HG03025 (cell line): ENCODE results near the gene ITIH1.

Experiments
- ATAC-seq: cut with Tn5 transposase; IDR thresholded peaks from one replicate; pipeline ENCODE4 v1.9.1; 2021; ENCODE audit warnings: mild to moderate bottlenecking, moderate library complexity; ENCODE audit not compliant: unreplicated experiment, low FRiP score

ITIH1 gene

GRCh38 chr3:52809149-52809548, 31.8 kb downstream of the ITIH1 start:
- no peak for ATAC-seq

- no peak for ATAC-seq
These were observed 32.4 kb downstream of the ITIH1 start for GRCh38 chr3:52809662-52810377.

- no peak for ATAC-seq
These were observed 33.5 kb downstream of the ITIH1 start for GRCh38 chr3:52810923-52811322.

GRCh38 chr3:52811452-52812011, 34.1 kb downstream of the ITIH1 start:
- ATAC-seq, result no peak

- no peak for ATAC-seq
These were observed 36.4 kb downstream of the ITIH1 start for GRCh38 chr3:52813810-52814209.

- ATAC-seq, result no peak
These were observed 38.8 kb downstream of the ITIH1 start for GRCh38 chr3:52816199-52816598.

GRCh38 chr3:52816654-52817053, 39.3 kb downstream of the ITIH1 start:
- no peak for ATAC-seq

- ATAC-seq, result no peak
These were observed 39.8 kb downstream of the ITIH1 start for GRCh38 chr3:52817221-52817620.

- ATAC-seq, result no peak
These were observed 40.5 kb downstream of the ITIH1 start for GRCh38 chr3:52817860-52818259.

- ATAC-seq, result no peak
These were observed 42.5 kb downstream of the ITIH1 start for GRCh38 chr3:52819936-52820335.

- ATAC-seq, result no peak
These were observed 43.3 kb downstream of the ITIH1 start for GRCh38 chr3:52820736-52821135.

- ATAC-seq, result no peak
These were observed 45.0 kb downstream of the ITIH1 start for GRCh38 chr3:52822363-52822762.

GRCh38 chr3:52824037-52824436, 46.6 kb downstream of the ITIH1 start:
- ATAC-seq, result no peak

GRCh38 chr3:52827441-52827840, 50.0 kb downstream of the ITIH1 start:
- no peak for ATAC-seq

GRCh38 chr3:52827866-52828376, 50.5 kb downstream of the ITIH1 start:
- ATAC-seq, result no peak

- no peak for ATAC-seq
These were observed 52.1 kb downstream of the ITIH1 start for GRCh38 chr3:52829482-52829881.

- ATAC-seq, result no peak
These were observed 52.6 kb downstream of the ITIH1 start for GRCh38 chr3:52829906-52830463.

- ATAC-seq, result no peak
These were observed 53.3 kb downstream of the ITIH1 start, which contains the start of gene ITIH4 for GRCh38 chr3:52830535-52831258. Gene ITIH4 (minus strand): TSS chr3:52830672. CDS start chr3:52830642, 30 bp downstream.

GRCh38 chr3:52831500-52832301, 54.3 kb downstream of the ITIH1 start:
- ATAC-seq, result no peak

GRCh38 chr3:52833202-52833601, 55.8 kb downstream of the ITIH1 start:
- ATAC-seq, result no peak
